K562 (cell line): ENCODE results near the gene CBX2. TPM values are rescaled to one million over a fixed set of nuclear protein-coding genes. Genes with fewer than 3 reads are reported as not detected.

ENCODE experiments used
- ADNP ChIP-seq: fragments of 200-800 bp; sonication (Bioruptor generic); IDR thresholded peaks from 2 replicates; pipeline ENCODE4 v1.6.1; 2016; ENCODE audit warnings: missing genetic modification characterization, missing compliant biosample characterization
- HCFC1 ChIP-seq: IDR thresholded peaks from 2 replicates; pipeline ENCODE4 v1.6.1; 2012; ENCODE audit warnings: low read depth, low read length, improper control_type of control experiment
- HIVEP1 ChIP-seq: fragments of 250-450 bp; sonication (Bioruptor Pico); IDR thresholded peaks from 2 replicates; pipeline ENCODE4 v1.4.0; 2020; ENCODE audit warnings: mild to moderate bottlenecking
- MITF ChIP-seq: IDR thresholded peaks from 2 replicates; pipeline ENCODE4 v1.6.1; 2014; ENCODE audit warnings: antibody characterized with exemption
- PRMT5 ChIP-seq: sonication (generic); formaldehyde crosslinking; IDR thresholded peaks from 2 replicates; pipeline ENCODE4 v1.5.0; 2020; ENCODE audit warnings: missing genetic modification reagents
- SIN3B ChIP-seq: fragments of 450-650 bp; IDR thresholded peaks from 2 replicates; pipeline ENCODE4 v1.6.1; 2017; ENCODE audit warnings: low read depth, mild to moderate bottlenecking, moderate library complexity
- polyA plus RNA-seq, 8 experiments: library from polyadenylated mRNA; depleted of rRNA in 4 of 8; stranded (reverse) in 5 of 8; unstranded in 3 of 8; fragments of >200 nt; fragmentation: Nextera tagmentation in 2 of 8; fragmentation: Illumina TruSeq in 1 of 8; extraction: Ambion mirVana in 2 of 8; extraction: Trizol in 1 of 8; gene quantifications; 2 replicates each; pipeline versions ENCODE4 v1.2.1 to v1.2.3, GENCODE V29; 2011 to 2014; ENCODE audit warnings: inconsistent platforms in 1 of 8, missing spikeins in 1 of 8
- total RNA-seq, 7 experiments: library from RNA; depleted of rRNA in 6 of 7; stranded (reverse); fragments of >200 nt in 6 of 7; fragmentation: Illumina TruSeq in 2 of 7; extraction: Trizol in 2 of 7; gene quantifications; 2 replicates each; pipeline versions ENCODE4 v1.2.1 to v1.2.3, GENCODE V29; 2011 to 2021; ENCODE audit warnings: low replicate concordance in 1 of 7
- TF ChIP-seq, protein P1 (sequence below): fragments of 450-650 bp; IDR thresholded peaks from 2 replicates; pipeline ENCODE4 v1.6.1; 2016; ENCODE audit warnings: mild to moderate bottlenecking, moderate library complexity
- TF ChIP-seq, protein P2 (sequence below), 3 experiments: fragments of 200-800 bp in 1 of 3; sonication (Bioruptor generic) in 1 of 3; sonication (generic) in 1 of 3; formaldehyde crosslinking in 1 of 3; IDR thresholded peaks; 2 replicates each; pipeline versions ENCODE4 v1.6.1 to v1.8.0; 2016 to 2022; ENCODE audit warnings: mild to moderate bottlenecking in 2 of 3, missing compliant biosample characterization in 2 of 3, missing genetic modification characterization in 2 of 3, missing genetic modification reagents in 1 of 3
- TF ChIP-seq, protein P3 (sequence below): fragments of 250-450 bp; sonication (Bioruptor Pico); IDR thresholded peaks from 2 replicates; pipeline ENCODE4 v1.9.0; 2021; ENCODE audit warnings: mild to moderate bottlenecking, inconsistent platforms

CBX2 gene
- total and polyA plus RNA-seq, 9 of the 15 experiments (the other 6 are each of a cell fraction or from before 2014, with no cell fraction given) = 0.66 to 26.9 (median 13.9) TPM

- TF ChIP-seq, protein P1, sequence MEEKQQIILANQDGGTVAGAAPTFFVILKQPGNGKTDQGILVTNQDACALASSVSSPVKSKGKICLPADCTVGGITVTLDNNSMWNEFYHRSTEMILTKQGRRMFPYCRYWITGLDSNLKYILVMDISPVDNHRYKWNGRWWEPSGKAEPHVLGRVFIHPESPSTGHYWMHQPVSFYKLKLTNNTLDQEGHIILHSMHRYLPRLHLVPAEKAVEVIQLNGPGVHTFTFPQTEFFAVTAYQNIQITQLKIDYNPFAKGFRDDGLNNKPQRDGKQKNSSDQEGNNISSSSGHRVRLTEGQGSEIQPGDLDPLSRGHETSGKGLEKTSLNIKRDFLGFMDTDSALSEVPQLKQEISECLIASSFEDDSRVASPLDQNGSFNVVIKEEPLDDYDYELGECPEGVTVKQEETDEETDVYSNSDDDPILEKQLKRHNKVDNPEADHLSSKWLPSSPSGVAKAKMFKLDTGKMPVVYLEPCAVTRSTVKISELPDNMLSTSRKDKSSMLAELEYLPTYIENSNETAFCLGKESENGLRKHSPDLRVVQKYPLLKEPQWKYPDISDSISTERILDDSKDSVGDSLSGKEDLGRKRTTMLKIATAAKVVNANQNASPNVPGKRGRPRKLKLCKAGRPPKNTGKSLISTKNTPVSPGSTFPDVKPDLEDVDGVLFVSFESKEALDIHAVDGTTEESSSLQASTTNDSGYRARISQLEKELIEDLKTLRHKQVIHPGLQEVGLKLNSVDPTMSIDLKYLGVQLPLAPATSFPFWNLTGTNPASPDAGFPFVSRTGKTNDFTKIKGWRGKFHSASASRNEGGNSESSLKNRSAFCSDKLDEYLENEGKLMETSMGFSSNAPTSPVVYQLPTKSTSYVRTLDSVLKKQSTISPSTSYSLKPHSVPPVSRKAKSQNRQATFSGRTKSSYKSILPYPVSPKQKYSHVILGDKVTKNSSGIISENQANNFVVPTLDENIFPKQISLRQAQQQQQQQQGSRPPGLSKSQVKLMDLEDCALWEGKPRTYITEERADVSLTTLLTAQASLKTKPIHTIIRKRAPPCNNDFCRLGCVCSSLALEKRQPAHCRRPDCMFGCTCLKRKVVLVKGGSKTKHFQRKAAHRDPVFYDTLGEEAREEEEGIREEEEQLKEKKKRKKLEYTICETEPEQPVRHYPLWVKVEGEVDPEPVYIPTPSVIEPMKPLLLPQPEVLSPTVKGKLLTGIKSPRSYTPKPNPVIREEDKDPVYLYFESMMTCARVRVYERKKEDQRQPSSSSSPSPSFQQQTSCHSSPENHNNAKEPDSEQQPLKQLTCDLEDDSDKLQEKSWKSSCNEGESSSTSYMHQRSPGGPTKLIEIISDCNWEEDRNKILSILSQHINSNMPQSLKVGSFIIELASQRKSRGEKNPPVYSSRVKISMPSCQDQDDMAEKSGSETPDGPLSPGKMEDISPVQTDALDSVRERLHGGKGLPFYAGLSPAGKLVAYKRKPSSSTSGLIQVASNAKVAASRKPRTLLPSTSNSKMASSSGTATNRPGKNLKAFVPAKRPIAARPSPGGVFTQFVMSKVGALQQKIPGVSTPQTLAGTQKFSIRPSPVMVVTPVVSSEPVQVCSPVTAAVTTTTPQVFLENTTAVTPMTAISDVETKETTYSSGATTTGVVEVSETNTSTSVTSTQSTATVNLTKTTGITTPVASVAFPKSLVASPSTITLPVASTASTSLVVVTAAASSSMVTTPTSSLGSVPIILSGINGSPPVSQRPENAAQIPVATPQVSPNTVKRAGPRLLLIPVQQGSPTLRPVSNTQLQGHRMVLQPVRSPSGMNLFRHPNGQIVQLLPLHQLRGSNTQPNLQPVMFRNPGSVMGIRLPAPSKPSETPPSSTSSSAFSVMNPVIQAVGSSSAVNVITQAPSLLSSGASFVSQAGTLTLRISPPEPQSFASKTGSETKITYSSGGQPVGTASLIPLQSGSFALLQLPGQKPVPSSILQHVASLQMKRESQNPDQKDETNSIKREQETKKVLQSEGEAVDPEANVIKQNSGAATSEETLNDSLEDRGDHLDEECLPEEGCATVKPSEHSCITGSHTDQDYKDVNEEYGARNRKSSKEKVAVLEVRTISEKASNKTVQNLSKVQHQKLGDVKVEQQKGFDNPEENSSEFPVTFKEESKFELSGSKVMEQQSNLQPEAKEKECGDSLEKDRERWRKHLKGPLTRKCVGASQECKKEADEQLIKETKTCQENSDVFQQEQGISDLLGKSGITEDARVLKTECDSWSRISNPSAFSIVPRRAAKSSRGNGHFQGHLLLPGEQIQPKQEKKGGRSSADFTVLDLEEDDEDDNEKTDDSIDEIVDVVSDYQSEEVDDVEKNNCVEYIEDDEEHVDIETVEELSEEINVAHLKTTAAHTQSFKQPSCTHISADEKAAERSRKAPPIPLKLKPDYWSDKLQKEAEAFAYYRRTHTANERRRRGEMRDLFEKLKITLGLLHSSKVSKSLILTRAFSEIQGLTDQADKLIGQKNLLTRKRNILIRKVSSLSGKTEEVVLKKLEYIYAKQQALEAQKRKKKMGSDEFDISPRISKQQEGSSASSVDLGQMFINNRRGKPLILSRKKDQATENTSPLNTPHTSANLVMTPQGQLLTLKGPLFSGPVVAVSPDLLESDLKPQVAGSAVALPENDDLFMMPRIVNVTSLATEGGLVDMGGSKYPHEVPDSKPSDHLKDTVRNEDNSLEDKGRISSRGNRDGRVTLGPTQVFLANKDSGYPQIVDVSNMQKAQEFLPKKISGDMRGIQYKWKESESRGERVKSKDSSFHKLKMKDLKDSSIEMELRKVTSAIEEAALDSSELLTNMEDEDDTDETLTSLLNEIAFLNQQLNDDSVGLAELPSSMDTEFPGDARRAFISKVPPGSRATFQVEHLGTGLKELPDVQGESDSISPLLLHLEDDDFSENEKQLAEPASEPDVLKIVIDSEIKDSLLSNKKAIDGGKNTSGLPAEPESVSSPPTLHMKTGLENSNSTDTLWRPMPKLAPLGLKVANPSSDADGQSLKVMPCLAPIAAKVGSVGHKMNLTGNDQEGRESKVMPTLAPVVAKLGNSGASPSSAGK = peak; percentile 32
- TF ChIP-seq HIVEP1 (CRISPR knock-in tag) (no peak), SIN3B (no peak), MITF (no peak), ADNP (tag) (no peak), HCFC1 (peak; percentile 33; the same call in 1 of the 2 replicates), PRMT5 (no peak)
- TF ChIP-seq, protein P2, sequence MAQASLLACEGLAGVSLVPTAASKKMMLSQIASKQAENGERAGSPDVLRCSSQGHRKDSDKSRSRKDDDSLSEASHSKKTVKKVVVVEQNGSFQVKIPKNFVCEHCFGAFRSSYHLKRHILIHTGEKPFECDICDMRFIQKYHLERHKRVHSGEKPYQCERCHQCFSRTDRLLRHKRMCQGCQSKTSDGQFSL (CRISPR knock-in tag; IDR thresholded peaks at IDR 0.05) = peak; percentile 72
- TF ChIP-seq, protein P2 (tag; IDR thresholded peaks at IDR 0.05) = no peak
- TF ChIP-seq, protein P3, sequence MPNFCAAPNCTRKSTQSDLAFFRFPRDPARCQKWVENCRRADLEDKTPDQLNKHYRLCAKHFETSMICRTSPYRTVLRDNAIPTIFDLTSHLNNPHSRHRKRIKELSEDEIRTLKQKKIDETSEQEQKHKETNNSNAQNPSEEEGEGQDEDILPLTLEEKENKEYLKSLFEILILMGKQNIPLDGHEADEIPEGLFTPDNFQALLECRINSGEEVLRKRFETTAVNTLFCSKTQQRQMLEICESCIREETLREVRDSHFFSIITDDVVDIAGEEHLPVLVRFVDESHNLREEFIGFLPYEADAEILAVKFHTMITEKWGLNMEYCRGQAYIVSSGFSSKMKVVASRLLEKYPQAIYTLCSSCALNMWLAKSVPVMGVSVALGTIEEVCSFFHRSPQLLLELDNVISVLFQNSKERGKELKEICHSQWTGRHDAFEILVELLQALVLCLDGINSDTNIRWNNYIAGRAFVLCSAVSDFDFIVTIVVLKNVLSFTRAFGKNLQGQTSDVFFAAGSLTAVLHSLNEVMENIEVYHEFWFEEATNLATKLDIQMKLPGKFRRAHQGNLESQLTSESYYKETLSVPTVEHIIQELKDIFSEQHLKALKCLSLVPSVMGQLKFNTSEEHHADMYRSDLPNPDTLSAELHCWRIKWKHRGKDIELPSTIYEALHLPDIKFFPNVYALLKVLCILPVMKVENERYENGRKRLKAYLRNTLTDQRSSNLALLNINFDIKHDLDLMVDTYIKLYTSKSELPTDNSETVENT (CRISPR knock-in tag) = no peak
Measured at GRCh38 chr17:79811011-79811867, 33.3 kb downstream of the CBX2 start (continued).
